ENCODE measurements around the gene S100A16.

GRCh38 chr1:153648000-153648643, 35.2 kb upstream of the S100A16 start:
- TF ChIP-seq ESRRA (IDR thresholded peaks at IDR 0.05; ENCODE audit: borderline replicate concordance, low read length) (no peak), CBX8 (IDR thresholded peaks at IDR 0.05) (no peak), EP300 (IDR thresholded peaks at IDR 0.05) (no peak), MAFK (IDR thresholded peaks at IDR 0.05; ENCODE audit: partially characterized antibody) (no peak), POLR2A (IDR thresholded peaks at IDR 0.05; ENCODE audit: low read length) (no peak), HDAC2 (IDR thresholded peaks at IDR 0.05) (no peak)
- TF ChIP-seq, protein P1, sequence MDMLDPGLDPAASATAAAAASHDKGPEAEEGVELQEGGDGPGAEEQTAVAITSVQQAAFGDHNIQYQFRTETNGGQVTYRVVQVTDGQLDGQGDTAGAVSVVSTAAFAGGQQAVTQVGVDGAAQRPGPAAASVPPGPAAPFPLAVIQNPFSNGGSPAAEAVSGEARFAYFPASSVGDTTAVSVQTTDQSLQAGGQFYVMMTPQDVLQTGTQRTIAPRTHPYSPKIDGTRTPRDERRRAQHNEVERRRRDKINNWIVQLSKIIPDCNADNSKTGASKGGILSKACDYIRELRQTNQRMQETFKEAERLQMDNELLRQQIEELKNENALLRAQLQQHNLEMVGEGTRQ (IDR thresholded peaks at IDR 0.05), result no peak
- TF ChIP-seq, protein P2, sequence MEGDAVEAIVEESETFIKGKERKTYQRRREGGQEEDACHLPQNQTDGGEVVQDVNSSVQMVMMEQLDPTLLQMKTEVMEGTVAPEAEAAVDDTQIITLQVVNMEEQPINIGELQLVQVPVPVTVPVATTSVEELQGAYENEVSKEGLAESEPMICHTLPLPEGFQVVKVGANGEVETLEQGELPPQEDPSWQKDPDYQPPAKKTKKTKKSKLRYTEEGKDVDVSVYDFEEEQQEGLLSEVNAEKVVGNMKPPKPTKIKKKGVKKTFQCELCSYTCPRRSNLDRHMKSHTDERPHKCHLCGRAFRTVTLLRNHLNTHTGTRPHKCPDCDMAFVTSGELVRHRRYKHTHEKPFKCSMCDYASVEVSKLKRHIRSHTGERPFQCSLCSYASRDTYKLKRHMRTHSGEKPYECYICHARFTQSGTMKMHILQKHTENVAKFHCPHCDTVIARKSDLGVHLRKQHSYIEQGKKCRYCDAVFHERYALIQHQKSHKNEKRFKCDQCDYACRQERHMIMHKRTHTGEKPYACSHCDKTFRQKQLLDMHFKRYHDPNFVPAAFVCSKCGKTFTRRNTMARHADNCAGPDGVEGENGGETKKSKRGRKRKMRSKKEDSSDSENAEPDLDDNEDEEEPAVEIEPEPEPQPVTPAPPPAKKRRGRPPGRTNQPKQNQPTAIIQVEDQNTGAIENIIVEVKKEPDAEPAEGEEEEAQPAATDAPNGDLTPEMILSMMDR (IDR thresholded peaks at IDR 0.05), result no peak

All from A549 (cell line).